ENCODE results near the gene ELAVL2. TPM values are rescaled to one million over a fixed set of nuclear protein-coding genes. Genes with fewer than 3 reads are reported as not detected.

Gene ELAVL2
- total RNA-seq, 4 donors from 2014 or later = under 0.01 to 1.4 (median 0.84) TPM

DNA sequence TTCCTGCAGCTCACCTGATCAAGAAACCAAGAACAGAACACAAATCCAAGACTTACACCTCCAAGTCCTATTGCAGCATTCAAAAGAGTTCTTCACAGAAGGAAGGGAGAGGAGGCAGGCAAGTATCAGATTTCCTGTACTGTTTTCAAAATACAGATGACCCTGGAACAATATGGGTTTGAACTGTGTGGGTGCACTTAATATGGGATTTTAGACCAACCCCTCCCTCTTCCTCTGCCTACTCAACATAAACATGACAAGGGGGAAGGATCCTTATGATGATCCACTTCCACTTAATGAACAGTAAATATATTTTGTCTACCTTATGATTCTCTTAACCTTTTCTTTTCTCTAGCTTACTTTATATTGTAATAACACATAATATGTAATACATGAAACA, 104.6 kb downstream of the ELAVL2 start:
- intact Hi-C loops (cut with DNase I) = no loop called here

DNA sequence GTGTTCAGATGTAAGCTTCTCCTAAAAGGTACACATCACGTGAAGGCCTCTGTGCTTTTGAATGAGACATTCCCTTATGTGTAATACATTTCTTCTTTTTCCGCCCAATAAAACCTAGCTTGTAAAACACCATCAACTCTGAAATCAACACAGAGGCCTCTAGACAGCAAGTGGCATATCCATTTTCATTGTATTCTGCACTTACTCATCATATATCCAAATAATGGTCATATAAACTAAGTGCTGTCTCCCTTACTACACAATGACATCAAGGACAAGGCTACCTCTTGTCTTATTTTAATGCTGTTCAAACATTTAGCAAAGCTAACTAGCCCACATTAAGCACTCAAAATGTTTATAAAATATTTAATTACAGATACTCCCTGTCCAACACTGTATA, 108.5 kb downstream of the ELAVL2 start:
- intact Hi-C loops (cut with DNase I) = no loop called here
- H3K9me3 ChIP-seq = no peaks in the 10 kb centered on the region
- no peaks in the 10 kb centered on the region for H3K27me3 ChIP-seq
- H3K27ac ChIP-seq (replicated peaks in 1 of 4) = no peak overlapping the region
- no peak for DNase-seq (ENCODE audit: extremely low spot score)
- no peaks in the 10 kb centered on the region for H3K4me1 ChIP-seq
- no peak overlapping the region for H3K4me3 ChIP-seq
- no peak for TF ChIP-seq POLR2A (IDR thresholded peaks at IDR 0.05; ENCODE audit: low read depth)
- TF ChIP-seq POLR2AphosphoS5 (IDR thresholded peaks at IDR 0.05) = no peak
- TF ChIP-seq, protein P1, sequence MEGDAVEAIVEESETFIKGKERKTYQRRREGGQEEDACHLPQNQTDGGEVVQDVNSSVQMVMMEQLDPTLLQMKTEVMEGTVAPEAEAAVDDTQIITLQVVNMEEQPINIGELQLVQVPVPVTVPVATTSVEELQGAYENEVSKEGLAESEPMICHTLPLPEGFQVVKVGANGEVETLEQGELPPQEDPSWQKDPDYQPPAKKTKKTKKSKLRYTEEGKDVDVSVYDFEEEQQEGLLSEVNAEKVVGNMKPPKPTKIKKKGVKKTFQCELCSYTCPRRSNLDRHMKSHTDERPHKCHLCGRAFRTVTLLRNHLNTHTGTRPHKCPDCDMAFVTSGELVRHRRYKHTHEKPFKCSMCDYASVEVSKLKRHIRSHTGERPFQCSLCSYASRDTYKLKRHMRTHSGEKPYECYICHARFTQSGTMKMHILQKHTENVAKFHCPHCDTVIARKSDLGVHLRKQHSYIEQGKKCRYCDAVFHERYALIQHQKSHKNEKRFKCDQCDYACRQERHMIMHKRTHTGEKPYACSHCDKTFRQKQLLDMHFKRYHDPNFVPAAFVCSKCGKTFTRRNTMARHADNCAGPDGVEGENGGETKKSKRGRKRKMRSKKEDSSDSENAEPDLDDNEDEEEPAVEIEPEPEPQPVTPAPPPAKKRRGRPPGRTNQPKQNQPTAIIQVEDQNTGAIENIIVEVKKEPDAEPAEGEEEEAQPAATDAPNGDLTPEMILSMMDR (IDR thresholded peaks at IDR 0.05) = no peak
- TF ChIP-seq EP300 (IDR thresholded peaks at IDR 0.05) = no peak
- 82% methylated on average over 2 of the region's 2 CpGs for WGBS
- H3K36me3 ChIP-seq = no peaks in the 10 kb centered on the region

More for the DNA sequence above, 104.6 kb downstream of the ELAVL2 start:
- Histone ChIP-seq H3K36me3 (no peaks in the 10 kb centered on the region), H3K27ac (replicated peaks in 1 of 4) (no peak overlapping the region), H3K4me3 (no peak overlapping the region), H3K9me3 (no peaks in the 10 kb centered on the region), H3K4me1 (no peaks in the 10 kb centered on the region), H3K27me3 (no peaks in the 10 kb centered on the region)
- DNase-seq (ENCODE audit: extremely low spot score) = no peak
- no peak for TF ChIP-seq POLR2AphosphoS5 (IDR thresholded peaks at IDR 0.05)

DNA sequence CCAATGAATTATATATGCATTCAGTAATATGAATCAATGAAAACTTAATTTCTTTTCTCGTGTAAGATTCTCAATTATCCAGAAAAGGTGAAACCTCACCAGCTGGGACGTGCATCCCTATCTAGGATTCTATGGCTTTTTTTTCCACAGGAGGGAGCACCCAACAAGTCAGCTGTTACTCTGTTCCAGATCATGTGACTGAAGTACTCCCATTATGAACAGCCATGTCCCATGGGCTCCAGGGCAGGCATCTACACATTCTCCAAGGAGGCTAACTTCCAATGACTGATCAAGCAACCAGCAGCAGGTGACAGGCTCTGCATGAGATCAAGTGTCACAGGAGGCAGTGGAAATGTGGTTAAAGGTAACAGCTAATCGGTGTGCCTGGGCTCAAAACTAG, 118.8 kb downstream of the ELAVL2 start:
- H3K36me3 ChIP-seq = no peaks in the 10 kb centered on the region
- 95% methylated on average over 3 of the region's 3 CpGs for WGBS
- no peaks in the 10 kb centered on the region for H3K27me3 ChIP-seq
- DNase-seq (ENCODE audit: extremely low spot score) = no peak
- H3K9me3 ChIP-seq = no peaks in the 10 kb centered on the region
- H3K4me1 ChIP-seq = no peaks in the 10 kb centered on the region
- H3K4me3 ChIP-seq = no peak overlapping the region
- intact Hi-C loops (cut with DNase I) = no loop called here
- no peak overlapping the region for H3K27ac ChIP-seq (replicated peaks in 1 of 4)
- TF ChIP-seq EP300 (IDR thresholded peaks at IDR 0.05) = no peak
- TF ChIP-seq, protein P1 (IDR thresholded peaks at IDR 0.05) = no peak
- TF ChIP-seq POLR2A (IDR thresholded peaks at IDR 0.05; ENCODE audit: low read depth) = no peak
- TF ChIP-seq POLR2AphosphoS5 (IDR thresholded peaks at IDR 0.05) = no peak

DNA sequence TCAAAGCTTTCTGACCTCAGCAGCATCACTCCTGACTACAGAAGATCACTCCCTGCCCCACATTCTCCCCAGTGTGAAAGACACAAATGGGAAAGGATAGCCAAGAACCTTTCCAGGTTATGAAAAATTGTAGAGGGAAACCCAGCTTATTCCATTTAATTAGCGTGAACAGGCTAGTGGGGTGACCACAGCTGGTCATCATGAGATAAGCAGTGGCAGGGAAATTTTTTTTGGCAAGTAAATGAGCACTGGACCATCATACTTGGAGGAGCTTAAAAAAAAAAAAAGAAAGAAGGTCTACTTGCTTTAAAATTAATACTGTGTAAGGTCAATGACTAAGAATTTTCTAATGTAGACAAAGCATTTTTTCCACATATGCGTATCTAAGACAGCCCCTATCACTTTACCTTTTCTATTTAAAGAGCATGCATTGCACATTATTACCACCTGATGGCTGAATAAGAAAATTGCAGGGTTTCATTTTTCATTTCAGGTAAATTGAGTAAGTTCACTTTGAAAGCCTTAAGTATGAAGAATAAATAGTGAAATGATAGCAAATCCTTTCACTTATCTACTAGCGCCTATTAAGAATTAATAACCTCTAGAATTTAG, 123.6 kb downstream of the ELAVL2 start:
- H3K4me3 ChIP-seq = no peak overlapping the region
- no peaks in the 10 kb centered on the region for H3K27me3 ChIP-seq
- TF ChIP-seq POLR2A (IDR thresholded peaks at IDR 0.05; ENCODE audit: low read depth) = no peak
- no peak for TF ChIP-seq POLR2AphosphoS5 (IDR thresholded peaks at IDR 0.05)
- TF ChIP-seq EP300 (IDR thresholded peaks at IDR 0.05) = no peak
- TF ChIP-seq, protein P1 (IDR thresholded peaks at IDR 0.05) = peak in 1 of 3 experiments; percentile 9
- DNase-seq (ENCODE audit: extremely low spot score) = no peak
- WGBS = 90% methylated on average over 3 of the region's 3 CpGs
- no peaks in the 10 kb centered on the region for H3K9me3 ChIP-seq
- intact Hi-C loops (cut with DNase I) = no loop called here
- H3K27ac ChIP-seq (replicated peaks in 1 of 4) = no peak overlapping the region
- H3K36me3 ChIP-seq = no peaks in the 10 kb centered on the region
- H3K4me1 ChIP-seq = no peaks in the 10 kb centered on the region

DNA sequence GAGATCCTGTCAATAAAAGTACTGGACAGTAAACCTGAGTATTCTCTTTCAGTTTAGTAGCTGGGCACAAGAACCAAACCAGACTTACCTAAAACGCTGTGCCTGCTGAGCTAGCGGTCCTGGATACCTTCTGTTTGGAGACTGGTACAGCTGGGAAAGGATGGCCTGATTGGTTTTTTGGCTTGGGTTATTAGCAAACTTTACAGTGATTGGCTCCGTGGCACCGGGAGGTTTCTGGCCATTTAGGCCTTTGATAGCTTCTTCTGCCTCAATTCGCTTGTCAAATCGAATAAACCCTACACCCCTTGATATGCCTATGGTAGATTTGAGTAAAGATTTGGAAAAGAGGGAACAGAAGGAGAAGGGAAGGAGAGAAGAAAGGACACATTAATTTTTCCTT, 124.7 kb downstream of the ELAVL2 start:
- TF ChIP-seq POLR2AphosphoS5 (IDR thresholded peaks at IDR 0.05) (no peak), POLR2A (IDR thresholded peaks at IDR 0.05; ENCODE audit: low read depth) (no peak), EP300 (IDR thresholded peaks at IDR 0.05) (no peak)
- TF ChIP-seq, protein P1 (IDR thresholded peaks at IDR 0.05) = no peak
- intact Hi-C loops (cut with DNase I) = no loop called here
- no peak for DNase-seq (ENCODE audit: extremely low spot score)
- H3K27me3 ChIP-seq = no peaks in the 10 kb centered on the region
- no peaks in the 10 kb centered on the region for H3K4me1 ChIP-seq
- 98% methylated on average over 6 of the region's 6 CpGs for WGBS
- H3K9me3 ChIP-seq = no peaks in the 10 kb centered on the region
- no peaks in the 10 kb centered on the region for H3K36me3 ChIP-seq
- H3K4me3 ChIP-seq = no peak overlapping the region
- no peak overlapping the region for H3K27ac ChIP-seq (replicated peaks in 1 of 4)
